Measurements from ENCODE around the gene ZNF350.
A peak's percentile ranks its signal among the peaks of the same experiment; 100 is the strongest.
"Not testable (repeated sequence)": the region's sequence is repeated elsewhere in the genome, so short reads cannot be mapped to it uniquely, and the experiment has no call there.

The ZNF350 gene

DNA sequence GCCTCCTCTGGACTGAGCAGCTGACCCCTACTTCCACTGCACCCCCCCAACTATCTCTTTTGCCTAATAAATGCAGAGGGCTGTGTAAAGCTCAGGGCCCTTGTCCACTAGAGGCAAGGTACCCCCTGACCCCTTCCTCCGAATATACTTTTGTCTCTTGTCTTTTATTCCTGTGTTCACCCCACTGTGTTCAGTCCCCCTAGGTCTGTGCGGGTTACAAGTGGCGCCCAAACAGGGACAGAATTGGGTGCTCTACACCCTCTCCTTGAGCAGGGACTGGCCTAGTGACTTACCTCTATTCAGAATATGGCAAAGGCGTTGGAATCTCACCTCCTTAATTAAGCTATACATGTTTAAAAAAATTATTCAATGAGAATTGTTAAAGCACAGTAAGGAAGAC lies 15.0 kb downstream of the ZNF350 start:
- DNase-seq, result no peak

DNA sequence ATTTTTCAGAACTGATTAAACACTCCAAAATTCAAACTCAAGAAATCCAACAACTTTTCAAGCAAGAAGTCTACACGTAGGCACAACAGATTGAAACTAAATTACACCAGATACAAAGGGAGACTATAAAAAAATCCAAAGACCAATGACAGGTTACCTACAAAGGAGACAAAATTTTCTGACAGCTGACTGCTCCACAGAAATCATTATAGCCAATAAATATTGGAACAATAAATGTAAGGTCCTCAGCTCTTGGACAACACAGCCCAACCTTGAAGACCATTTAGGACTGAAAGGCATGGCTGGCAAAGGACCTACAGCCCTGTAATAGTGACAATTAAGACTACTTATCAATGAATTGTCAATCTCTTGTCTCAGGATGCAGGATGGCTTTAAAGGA lies 15.9 kb downstream of the ZNF350 start:
- DNase-seq, result no peak

DNA sequence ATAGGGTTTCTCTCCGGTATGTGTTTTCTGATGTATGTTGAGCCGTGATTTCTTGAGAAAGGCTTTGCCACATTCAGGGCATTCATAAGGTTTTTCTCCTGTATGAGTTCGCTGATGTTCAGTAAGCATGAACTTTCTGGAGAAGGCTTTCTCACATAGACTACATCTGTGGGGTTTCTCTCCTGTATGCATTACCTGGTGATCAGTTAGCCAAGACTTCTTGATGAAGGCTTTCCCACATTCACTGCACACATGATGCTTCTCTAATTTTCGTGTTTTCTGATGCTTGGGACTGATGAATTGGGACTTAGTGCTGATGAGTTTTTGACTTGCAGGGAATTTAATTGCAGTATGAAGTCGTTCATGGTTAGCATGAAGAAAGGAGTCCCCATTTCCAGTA lies 21.1 kb downstream of the ZNF350 start:
- no peak for DNase-seq

DNA sequence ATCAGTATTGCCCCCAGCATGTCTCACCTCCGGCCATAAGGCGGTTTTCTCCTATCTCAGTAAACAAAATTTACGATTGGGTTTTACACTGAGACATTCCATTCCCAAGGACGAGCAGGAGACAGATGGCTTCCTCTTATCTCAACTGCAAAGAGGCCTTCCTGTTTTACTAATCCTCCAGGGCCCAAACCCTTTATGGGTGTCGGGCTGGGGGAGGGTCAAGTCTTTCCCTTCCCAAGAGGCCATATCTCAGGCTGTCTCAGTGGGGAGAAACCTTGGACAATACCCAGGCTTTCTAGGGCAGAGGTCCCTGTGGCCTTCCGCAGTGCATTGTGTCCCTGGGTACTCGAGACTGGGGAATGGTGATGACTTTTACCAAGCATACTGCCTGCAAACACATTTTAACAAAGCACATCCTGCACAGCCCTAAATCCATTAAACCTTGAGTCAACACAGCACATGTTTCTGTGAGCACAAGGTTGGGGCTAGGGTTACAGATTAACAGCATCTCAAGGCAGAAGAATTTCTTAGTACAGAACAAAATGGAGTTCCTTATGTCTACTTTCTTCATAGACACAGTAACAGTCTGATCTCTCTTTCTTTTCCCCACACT lies 25.9 kb downstream of the ZNF350 start:
- not testable (repeated sequence) for DNase-seq

DNA sequence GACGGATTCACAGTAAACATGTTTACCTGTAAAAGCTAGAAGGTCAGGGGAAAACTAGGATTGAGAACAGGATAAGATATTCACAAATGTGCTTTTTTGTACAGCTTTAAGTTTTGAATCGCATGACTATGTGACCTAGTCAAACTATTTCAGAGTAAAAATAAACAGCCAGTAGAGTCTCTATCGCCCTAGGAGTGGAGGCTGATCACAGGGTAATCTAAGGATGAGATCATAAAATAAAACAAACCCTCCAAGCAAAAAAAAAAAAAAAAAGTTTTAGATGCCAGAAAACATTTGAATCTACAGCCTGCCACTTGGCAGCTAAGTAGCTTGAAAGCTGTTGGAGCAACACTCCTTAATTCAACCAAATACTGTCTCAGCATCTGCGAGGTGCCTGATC lies 26.8 kb downstream of the ZNF350 start:
- no peak for DNase-seq

DNA sequence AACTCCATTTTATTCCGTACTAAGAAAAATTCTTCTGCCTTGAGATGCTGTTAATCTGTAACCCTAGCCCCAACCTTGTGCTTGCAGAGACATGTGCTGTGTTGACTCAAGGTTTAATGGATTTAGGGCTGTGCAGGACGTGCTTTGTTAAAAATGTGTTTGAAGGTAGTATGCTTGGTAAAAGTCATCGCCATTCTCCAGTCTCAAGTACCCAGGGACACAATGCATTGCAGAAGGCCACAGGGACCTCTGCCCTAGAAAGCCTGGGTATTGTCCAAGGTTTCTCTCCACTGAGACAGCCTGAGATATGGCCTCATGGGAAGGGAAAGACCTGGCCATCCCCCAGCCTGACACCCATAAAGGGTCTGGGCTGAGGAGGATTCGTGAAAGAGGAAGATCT lies 28.8 kb downstream of the ZNF350 start:
- not testable (repeated sequence) for DNase-seq

DNA sequence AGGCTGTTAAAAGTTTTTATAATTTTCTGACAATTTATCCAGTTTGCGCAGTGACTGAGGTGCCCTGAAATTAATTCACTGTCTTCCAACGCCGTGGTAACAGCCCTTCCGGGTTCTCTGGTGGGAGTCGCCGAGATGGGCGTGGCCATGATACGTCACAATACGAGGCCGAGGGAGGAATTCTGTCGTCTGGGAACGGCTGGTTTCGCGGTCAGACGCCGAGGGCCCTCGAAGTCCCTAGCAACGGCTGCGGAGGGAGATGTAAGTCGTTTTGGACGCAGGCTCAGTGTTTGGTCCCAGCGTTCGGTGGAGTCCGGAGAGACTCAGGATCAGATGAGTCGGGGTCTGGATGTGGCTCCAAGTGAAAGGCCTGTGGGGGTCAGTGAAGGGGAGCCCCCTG lies 37.7 kb downstream of the ZNF350 start:
- DNase-seq, result no peak

DNA sequence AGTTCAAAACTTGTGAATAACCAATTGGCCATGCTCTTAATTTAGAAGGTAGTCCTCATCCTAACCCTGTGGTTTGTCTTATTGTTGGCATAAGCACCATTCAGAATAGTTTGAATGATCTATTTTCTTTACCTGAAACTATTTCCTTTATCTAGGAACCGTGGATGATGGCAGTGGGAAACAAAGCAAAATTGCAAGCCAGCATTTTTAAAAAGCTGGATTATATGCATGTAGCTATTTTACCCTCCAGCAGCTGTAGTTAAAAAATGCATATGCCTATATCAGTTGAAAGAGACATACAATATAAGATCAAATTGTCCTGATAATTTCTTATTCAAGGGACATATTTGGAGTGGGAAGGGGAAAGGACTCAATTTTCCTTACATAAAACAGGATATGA lies 40.0 kb downstream of the ZNF350 start:
- DNase-seq, result no peak

DNA sequence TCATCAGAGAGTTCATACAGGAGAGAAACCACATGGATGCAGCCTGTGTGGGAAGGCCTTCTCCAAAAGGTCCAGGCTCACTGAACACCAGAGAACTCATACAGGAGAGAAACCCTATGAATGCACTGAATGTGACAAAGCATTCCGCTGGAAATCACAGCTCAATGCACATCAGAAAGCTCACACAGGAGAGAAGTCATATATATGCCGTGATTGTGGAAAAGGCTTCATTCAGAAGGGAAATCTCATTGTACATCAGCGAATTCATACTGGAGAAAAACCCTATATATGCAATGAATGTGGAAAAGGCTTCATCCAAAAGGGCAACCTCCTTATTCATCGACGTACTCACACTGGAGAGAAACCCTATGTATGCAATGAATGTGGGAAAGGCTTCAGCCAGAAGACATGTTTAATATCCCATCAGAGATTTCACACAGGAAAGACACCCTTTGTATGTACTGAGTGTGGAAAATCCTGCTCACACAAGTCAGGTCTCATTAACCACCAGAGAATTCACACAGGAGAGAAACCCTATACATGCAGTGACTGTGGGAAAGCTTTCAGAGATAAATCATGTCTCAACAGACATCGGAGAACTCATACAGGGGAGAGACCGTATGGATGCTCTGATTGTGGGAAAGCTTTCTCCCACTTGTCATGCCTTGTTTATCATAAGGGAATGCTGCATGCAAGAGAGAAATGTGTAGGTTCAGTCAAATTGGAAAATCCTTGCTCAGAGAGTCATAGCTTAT lies 41.7 kb downstream of the ZNF350 start:
- no peak for DNase-seq

DNA sequence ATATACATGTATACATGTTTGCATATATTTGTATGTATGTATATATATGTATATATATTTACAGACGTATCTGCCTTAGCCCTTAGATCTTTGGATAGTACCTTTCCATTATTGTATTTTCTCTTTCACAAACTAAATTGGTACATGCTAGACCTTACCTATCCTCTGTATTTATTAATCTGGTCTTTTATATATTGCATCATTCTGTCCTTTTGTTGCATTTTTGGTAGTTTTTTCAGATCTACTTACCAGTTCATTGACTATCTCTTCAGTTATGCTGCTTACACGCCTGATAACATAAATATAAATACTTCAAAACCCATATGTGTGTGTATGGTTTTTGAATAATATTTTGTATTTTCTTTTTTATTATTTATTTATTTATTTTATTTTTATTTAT lies 47.7 kb downstream of the ZNF350 start:
- DNase-seq, result no peak

DNA sequence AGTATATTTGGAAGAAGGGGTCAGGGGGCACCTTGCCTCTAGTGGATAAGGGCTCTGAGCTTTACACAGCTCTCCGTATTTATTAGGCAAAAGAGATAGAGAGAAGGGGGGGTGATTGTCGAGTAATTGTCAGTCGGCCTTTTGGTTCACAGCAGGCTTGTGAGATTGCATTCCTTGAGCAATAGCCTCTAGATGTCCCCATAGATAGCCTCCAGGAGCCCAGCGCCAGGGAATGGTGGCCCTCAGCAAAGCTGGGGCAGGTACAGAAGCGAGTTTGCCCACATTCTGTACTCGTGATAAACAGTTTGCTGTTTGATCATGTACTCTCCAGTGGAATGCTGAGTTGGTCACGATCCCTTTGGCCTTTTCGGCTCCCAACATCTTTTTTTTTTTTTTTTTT lies 54.7 kb downstream of the ZNF350 start:
- DNase-seq, result no peak

DNA sequence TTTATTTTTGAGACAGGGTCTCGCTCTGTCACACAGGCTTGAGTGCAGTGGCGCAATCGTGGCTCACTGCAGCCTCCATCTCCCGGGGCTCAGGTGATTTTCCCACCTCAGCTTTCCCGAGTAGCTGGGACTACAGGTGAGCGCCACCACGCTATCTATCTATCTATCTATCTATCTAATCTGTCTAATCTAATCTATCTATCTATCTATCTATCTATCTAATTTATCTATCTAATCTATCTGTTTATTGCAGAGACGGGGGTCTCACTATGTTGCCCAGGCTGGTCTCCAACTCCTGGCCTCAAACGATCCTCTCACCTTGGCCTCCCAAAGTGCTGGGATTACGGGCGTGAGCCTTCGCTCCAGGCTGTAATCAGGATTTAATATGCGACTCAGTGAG lies 58.8 kb downstream of the ZNF350 start:
- DNase-seq, result no peak

DNA sequence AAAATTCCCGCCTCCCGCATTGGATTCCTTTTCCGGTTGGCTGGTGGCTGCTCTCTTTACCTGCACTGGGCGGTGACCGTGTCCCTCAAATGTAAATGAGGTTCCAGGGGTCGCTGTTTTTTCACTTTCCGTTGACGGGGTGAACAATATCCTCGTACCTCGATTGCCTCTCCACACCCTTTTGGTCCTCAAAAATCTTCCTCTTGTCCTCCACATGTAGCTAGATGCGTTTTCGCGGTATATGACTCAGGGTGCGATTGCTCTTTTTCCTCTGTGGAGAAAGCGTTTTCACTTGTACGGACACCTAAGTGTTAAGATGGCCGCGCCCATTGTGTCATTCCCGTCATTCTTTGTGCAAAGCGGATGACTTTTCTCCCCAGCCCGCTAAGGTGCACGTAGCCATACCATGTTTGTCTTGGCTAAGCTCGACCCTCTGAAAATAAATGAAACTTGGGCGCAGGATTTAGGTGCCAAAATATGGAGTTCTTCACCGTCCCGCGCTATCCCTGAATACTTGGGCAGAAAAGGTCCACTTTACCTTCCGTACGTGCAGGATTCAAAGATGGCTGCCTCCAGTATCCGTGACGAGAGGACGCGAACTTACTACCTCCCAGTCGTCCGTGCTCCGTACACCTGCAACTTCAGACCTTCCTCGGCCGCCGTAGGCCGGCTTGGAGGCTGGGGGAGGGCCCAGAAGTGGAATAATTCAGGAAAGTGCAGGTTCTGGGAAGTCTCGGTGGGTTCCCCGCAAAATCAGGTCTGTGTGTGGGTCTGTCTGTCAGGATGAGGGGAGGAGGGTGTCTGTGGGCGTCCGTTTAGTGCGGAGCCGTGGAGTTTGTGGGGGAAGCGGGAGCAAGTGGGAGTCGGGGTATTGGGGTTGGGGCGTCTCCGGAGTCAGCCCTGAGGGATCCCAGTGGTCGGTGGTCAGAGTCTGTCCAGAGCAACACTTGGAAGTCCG lies 59.6 kb downstream of the ZNF350 start, which contains the start of gene ZNF613:
TSS of gene ZNF613 (plus strand) at position 689 of the 958 bp plus-strand sequence. CDS start 8,749 bp downstream, outside the sequence.
- DNase-seq, result peak; percentile 90 to 95

DNA sequence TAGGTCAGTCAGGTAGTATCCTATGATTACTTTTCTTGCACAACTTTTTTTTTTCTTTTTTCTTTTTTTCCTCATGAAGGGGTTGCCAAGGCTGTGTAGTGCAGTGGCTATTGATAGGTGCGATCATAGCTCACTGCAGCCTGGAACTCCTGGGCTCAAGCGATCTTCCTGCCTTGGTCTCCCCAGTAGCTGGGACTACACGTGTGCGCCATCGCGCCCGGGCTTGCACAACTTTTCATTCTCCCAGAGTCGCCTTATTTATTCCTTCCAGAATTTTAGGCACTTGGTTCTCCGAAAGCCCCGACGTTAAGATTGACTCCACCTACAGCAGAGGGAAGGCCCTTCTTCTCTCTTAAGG lies 60.2 kb downstream of the ZNF350 start:
- no peak for DNase-seq

DNA sequence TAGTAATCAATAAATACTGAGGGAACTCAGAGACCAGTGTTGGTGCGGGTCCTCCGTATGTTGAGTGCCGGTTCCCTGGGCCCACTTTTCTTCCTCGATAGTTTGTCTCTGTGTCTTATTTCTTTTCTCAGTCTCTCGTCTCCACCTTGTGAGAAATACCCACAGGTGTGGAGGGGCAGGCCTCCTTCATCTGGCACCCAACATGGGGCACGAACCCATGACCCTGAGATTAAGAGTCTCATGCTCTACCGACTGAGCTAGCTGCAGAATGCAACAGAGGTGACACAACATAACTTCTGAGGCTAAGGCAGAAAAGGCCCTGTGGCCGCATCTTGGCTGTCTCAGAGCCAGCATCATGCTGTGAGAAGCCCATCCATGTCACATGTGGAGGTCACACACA lies 64.7 kb downstream of the ZNF350 start:
- no peak for DNase-seq

DNA sequence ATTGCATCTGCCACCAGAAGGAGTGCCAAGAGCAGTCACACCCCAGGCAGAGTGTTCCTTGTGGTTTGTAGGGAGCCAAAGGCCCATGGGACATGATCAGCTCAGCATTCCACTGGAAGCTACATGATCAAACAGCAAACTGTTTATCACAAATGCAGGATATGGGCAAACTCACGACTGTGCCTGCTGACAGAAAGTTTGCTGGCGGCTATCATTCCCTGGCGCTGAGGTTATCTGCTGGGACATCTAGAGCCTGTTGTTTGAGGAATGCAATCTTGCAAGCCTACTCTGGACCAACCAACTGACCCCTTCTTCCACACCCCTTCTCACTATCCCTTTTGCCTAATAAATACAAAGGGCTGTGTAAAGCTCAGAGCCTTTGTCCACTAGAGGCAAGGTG lies 67.0 kb downstream of the ZNF350 start:
- no peak for DNase-seq

DNA sequence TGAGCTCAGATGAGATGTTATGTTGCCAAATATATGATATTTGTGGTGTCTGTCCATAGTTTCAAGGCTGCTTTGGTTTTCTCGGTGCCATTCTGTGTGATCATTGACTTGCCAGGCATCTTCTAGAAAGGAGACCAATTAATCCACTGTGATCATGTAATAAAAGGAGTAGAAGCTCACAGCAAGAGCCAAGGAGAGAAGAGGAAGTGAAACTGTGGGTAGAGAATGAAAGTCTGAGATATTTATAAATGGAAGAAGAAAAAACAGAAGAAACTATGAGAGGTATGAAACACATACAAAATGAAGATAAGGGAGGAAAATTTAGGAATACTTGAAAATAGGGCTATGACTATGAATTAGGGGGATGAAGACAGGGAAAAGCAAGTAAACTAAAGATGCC lies 70.5 kb downstream of the ZNF350 start:
- no peak for DNase-seq

DNA sequence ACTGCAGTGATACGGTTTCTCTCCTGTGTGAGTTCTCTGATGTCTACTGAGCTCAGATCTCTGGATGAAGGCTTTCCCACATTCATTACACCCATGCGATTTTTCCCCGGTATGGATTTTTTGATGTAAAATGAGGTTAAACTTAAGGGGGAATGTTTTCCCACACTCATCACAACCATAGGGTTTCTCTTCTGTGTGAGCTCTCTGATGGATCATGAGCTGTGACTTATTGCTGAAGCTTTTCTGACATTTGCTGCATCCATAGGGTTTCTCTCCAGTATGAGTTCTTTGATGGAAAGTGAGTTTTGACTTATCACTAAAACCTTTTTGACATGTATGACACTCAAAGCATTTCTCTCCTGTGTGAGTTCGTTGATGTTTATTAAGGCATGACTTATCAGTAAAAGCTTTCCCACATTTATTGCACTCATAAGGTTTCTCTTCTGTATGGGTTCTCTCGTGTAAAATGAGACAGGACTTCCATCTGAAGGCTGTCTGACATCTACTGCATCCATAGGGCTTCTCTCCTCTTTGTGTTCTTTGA lies 71.2 kb downstream of the ZNF350 start:
- DNase-seq, result no peak
